ENCODE measurements around the gene GNB3.
A peak's percentile ranks its signal among the peaks of the same experiment; 100 is the strongest.
"Not testable (repeated sequence)": the region's sequence is repeated elsewhere in the genome, so short reads cannot be mapped to it uniquely, and the experiment has no call there.

Gene GNB3

GRCh38 chr12:6886206-6886999, 45.7 kb downstream of the GNB3 start:
- not testable (repeated sequence) for DNase-seq

GRCh38 chr12:6887460-6887859, 46.7 kb downstream of the GNB3 start:
- no peak for DNase-seq

GRCh38 chr12:6888360-6888759, 47.6 kb downstream of the GNB3 start:
- DNase-seq = no peak

GRCh38 chr12:6888794-6889193, 48.1 kb downstream of the GNB3 start:
- not testable (repeated sequence) for DNase-seq

- DNase-seq = not testable (repeated sequence)
Measured at GRCh38 chr12:6889775-6890573, 49.2 kb downstream of the GNB3 start.

- DNase-seq = peak; percentile 94 to 99
Measured at GRCh38 chr12:6890789-6891645, 50.3 kb downstream of the GNB3 start.

- DNase-seq = no peak
Measured at GRCh38 chr12:6891646-6892001, 50.9 kb downstream of the GNB3 start.

GRCh38 chr12:6892683-6893082, 52.0 kb downstream of the GNB3 start:
- not testable (repeated sequence) for DNase-seq

GRCh38 chr12:6894321-6894720, 53.6 kb downstream of the GNB3 start:
- DNase-seq = no peak
